GM18861 (cell line): ENCODE results near the gene CLEC11A.

ENCODE experiments used
- ATAC-seq: cut with Tn5 transposase; IDR thresholded peaks from one replicate; pipeline ENCODE4 v1.9.1; 2021; ENCODE audit not compliant: unreplicated experiment

Gene CLEC11A

GRCh38 chr19:50703915-50704796 lies 19.0 kb upstream of the CLEC11A start:
- ATAC-seq: no peak

DNA sequence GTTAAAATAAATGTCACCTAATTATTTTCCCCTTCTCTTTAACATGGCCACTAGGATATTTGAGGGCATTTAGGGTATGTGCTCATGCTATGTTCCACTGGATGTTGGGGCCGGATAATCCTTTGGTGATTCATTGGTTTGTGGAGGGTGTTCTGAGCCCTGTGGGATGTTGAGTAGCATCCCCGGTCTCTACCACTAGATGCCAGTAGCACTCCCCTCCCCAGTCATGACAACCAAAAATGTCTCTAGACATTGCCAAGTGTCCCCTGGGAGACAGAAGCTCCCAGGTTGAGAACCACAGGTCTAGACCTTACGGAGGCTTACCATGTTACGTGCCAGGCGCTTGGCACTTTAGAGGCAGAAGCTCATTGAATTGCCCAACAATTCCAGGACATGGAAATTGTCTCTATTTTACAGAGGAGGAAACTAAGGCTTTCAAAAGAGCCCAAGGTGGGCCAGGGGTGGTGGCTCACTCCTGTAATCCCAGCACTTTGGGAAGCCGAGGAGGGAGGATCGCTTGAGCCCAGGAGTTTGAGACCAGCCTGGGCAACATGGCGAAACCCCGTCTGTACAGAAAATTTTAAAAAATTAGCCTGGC lies 17.6 kb upstream of the CLEC11A start:
- ATAC-seq: no peak

DNA sequence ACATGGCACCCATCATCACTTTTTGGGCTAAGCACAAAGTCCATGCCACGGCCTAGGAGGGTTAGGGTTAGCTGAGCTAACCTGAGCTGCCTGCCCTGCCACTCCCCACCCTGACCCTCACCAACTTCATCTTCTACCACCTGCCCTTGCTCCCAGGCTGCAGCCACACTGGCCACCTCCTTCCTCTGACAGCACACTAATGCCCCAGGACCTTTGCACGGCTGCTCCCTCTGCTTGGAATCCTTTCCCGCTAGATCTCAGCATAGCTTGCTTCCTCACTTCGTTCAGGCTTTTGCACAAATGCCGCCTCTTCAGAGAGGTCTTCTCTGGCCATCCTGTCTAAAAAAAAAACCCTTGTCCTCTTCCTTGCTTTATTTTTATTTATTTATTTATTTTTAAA lies 16.8 kb upstream of the CLEC11A start:
- ATAC-seq: no peak

DNA sequence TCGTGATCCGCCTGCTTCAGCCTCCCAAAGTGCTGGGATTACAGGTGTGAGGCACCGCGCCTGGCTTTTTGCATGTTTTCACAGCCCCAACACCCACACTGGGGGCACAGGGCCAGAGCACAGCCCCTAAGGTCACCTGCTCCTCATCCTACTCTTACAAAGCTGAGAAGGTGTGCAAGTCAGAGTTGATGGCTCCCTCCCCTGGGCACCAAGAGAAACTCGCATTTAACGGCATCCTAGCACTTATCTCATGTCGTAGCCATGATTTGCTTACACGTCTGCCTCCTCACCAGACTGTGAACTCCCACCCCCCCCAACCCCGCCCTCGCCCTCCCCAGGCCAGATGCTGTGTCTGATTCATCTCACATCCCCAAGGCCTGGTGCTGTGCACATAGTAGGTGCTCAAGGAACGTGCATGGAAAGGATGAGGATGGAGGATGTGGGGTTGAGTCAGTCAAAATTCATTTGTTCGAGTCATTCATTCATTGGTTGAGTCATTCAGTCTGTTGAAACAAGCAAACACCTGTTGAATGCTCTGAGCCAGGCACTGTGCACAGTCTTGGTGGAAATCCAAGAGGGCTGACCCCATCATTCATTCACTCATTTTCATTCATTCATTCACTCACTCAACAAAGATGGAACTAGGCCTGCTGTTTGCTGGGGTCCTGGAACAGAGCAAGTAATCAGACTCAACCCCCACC lies 14.8 kb upstream of the CLEC11A start:
- no peak for ATAC-seq

- ATAC-seq: no peak
Measured at GRCh38 chr19:50710094-50710493, 13.1 kb upstream of the CLEC11A start.

DNA sequence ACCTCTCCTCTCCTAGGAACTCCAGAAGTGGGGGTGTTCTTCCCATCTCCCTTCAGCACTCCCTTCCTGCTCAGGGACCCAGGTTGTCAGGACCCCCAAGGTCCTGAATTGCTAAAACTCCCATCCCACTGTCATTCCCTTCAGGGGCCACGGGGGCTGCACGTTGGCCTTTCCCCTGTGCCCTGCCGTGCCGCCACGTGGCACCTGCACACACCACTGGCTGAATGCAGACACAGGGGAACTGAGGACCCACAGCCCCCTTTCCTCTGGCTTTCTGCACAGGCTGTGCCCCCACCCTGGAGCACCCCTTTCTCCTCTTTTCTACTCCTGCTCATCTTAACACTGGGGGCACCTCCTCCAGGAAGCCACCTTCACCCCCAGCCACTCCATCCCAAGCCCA lies 12.6 kb upstream of the CLEC11A start:
- no peak for ATAC-seq

GRCh38 chr19:50711196-50711595 lies 12.0 kb upstream of the CLEC11A start:
- no peak for ATAC-seq

DNA sequence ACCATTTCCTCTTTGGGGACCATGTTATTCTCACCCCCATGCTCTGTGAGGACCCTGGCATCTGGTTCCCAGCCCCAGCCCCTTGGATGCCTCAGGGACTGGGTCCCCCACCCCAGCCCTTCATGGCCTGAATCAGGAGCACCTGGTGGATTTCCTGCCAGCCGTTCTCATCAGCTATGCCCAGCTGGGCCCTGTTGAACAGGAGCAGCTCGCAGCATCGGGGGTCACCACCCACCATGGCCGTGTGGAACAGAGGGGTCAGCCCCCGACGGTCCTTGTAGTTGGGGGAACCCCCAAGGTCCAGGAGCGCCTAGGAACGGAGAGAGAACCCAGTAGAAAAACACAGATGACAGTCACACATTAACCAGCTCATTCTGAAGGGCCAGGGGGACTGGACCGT lies 11.4 kb upstream of the CLEC11A start:
- no peak for ATAC-seq

DNA sequence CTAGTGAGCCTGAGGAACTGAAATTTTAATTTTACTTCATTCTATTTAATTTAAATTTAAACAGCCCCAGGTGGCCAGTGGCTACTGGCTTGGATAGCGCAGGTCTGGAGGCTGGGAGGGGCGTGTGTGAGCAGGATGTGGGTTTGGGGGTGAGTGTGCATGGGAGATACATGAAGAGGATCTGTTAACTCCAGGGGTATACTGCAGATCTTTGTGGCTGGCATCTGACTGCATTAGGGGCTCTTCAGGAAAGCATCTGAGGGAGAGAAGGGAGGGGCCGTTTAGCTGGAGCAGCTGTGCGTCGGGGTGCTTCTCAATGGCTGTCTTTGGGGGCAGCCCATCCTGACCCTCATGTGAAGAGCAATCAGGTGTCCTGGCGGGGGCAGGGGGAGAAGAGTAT lies 10.3 kb upstream of the CLEC11A start:
- ATAC-seq: no peak

GRCh38 chr19:50713556-50714236 lies 9.5 kb upstream of the CLEC11A start:
- ATAC-seq: no peak

DNA sequence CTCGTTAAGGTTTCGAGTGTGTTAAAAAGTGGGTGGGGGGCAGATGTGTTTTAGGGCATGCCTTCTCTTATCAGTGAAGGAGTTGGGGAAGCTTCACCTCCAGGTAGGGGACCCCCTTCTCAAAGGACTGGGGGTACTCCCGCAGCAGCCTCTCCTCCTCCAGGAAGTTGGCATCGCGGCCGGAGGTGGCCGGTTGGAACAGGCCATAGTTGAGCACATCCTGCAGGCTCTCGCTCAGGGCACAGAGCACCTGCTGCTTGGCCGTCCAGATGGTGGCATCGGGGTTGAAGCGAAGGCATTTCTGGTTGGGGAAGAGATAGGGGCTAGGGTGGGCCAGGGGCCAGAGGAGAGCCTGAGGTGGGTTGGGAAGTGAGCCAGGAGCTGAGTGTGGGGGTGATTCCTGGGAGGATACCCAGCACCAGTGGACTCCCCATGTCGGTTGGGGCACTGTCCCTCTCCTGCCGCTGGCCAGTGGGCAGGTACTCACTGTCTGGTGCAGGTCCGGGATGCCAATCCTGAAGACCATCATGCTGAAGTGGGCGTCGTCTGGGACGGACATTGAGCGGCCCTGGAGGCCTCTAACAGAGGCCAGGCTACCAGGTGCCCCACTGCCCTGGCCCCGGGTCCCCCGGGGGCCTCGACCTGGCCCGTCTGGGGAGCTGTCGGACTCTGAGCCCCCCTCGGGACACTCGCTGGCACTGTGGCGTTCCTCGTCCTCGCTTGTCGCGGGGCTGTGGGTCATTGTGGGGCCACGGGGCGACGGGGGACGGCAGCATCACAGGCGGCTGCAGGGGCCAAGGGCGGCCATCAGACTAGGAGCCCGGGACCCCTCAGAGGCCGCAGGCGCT lies 6.8 kb upstream of the CLEC11A start:
- ATAC-seq: no peak

GRCh38 chr19:50717026-50717723 lies 6.0 kb upstream of the CLEC11A start:
- ATAC-seq: no peak

GRCh38 chr19:50717891-50718254 lies 5.3 kb upstream of the CLEC11A start:
- no peak for ATAC-seq

GRCh38 chr19:50718255-50719118 lies 4.7 kb upstream of the CLEC11A start:
- ATAC-seq: no peak

GRCh38 chr19:50719119-50719435 lies 4.1 kb upstream of the CLEC11A start:
- no peak for ATAC-seq

DNA sequence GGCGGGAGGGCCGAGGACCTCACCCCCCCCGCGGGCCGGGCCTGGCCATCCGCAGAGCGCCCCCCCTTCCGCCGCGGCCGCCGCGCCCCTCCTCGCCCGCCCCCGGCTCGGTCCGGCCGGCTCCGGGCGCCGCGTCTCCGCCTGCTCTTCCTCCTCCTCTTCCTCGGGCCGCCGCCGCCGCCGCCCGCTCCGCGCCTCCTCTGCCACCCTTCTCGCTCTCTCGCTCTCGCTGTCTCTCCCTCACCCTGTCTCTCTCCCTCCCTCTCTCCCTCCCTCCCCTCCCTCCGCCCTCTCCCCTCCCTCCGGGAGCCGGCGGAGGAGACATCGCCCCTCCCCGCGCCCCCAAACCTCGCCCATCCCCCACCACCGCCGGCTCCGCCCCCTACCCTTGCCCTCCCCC lies 3.6 kb upstream of the CLEC11A start, which contains the start of gene SHANK1:
SHANK1 (minus strand) TSS at position 237 of the 400 bp plus-strand sequence. CDS start 2,883 bp downstream, outside the sequence.
- no peak for ATAC-seq

DNA sequence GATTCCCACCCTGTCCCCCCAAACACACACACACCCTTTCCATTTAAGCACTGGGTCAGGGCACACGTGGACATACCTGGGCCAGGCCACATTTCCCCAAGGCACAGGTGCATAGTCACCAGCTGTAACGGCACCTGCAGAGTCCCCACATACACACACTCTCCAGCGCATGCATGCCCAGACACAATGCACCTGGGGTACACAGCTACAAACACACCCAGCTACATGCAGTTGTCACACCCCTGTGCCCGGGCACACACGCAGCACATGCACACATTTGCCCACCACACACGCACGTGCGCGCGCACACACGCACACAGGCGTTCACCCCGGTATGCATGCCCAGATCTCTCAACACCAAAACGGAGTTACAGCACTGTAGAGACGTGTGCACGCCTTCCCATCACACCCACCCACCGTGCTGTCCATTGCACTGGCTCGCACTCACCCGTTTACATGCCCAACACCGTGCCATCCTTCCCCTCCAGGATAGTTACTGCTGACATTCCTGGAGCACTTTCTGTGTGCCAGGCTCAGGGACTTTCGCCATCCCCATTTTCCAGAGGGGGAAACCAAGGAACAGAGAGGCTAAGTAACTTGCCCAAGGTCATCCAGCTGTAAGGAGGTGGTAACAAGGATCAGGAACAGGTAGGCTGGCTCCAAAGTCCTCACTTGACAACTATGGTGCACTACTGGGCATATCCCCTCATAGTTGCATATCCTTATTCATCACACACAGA lies 2.8 kb upstream of the CLEC11A start:
- ATAC-seq: no peak

DNA sequence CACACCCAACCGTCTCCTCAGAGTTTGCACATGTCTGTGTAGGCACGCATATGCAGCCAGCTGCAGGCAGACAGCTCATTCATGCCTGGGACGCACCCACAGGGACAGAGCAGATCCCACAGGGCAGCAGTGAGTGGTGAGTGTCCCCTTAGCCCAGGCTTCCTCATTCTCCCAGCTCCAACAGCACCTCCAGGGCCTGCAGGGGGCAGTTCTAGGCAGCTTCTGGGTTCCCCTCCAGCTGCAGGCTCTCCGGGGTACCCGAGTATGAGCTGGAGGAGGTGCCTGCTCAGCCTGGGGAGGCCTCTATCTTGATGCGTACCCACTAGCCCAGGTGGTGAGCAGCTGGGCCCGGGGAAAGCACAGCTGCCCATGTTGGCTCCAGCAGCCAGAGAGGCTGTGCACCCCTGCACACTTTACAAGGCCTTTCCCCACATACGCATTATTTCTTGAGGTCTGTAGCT lies 2.2 kb upstream of the CLEC11A start:
- no peak for ATAC-seq
